ENCODE measurements around the gene TEAD4.

The TEAD4 gene

GRCh38 chr12:3034067-3034750 is 75.0 kb downstream of the TEAD4 start:
- peak; percentile 13 for DNase-seq

GRCh38 chr12:3035171-3035570 is 76.0 kb downstream of the TEAD4 start:
- no peak for DNase-seq

- DNase-seq, result no peak
These were observed 76.9 kb downstream of the TEAD4 start for GRCh38 chr12:3035815-3036702.

GRCh38 chr12:3036901-3037600 is 77.9 kb downstream of the TEAD4 start:
- DNase-seq, result no peak

GRCh38 chr12:3038166-3038565 is 79.0 kb downstream of the TEAD4 start:
- DNase-seq, result no peak

- no peak for DNase-seq
These were observed 79.8 kb downstream of the TEAD4 start for GRCh38 chr12:3038926-3039510.

- no peak for DNase-seq
These were observed 80.9 kb downstream of the TEAD4 start for GRCh38 chr12:3040026-3040656.

- no peak for DNase-seq
These were observed 81.7 kb downstream of the TEAD4 start for GRCh38 chr12:3040663-3041544.

GRCh38 chr12:3041558-3042164 is 82.5 kb downstream of the TEAD4 start:
- peak; percentile 45 for DNase-seq

- no peak for DNase-seq
These were observed 83.2 kb downstream of the TEAD4 start for GRCh38 chr12:3042394-3042793.

- DNase-seq, result no peak
These were observed 83.6 kb downstream of the TEAD4 start for GRCh38 chr12:3042826-3043225.

GRCh38 chr12:3043406-3043805 is 84.2 kb downstream of the TEAD4 start:
- DNase-seq, result no peak

GRCh38 chr12:3044141-3044630 is 85.0 kb downstream of the TEAD4 start:
- DNase-seq, result no peak

- no peak for DNase-seq
These were observed 86.3 kb downstream of the TEAD4 start for GRCh38 chr12:3045494-3045893.

- DNase-seq, result no peak
These were observed 86.8 kb downstream of the TEAD4 start for GRCh38 chr12:3045989-3046388.

- DNase-seq, result no peak
These were observed 87.4 kb downstream of the TEAD4 start for GRCh38 chr12:3046441-3047200.

- DNase-seq, result no peak
These were observed 88.8 kb downstream of the TEAD4 start for GRCh38 chr12:3047961-3048360.

- DNase-seq, result no peak
These were observed 89.3 kb downstream of the TEAD4 start for GRCh38 chr12:3048540-3048939.

GRCh38 chr12:3049176-3049575 is 90.0 kb downstream of the TEAD4 start:
- DNase-seq, result no peak

GRCh38 chr12:3049611-3050249 is 90.5 kb downstream of the TEAD4 start:
- no peak for DNase-seq
